ENCODE measurements around the gene TBC1D21.

GRCh38 chr15:73856458-73857192 lies 16.7 kb upstream of the TBC1D21 start:
- TF ChIP-seq FOXA1 (IDR thresholded peaks at IDR 0.05) (no peak), NFRKB (IDR thresholded peaks at IDR 0.05) (no peak)

Data from HEK293T (cell line).